OCI-LY7 (cell line): ENCODE results near the gene FOXO6. TPM values are rescaled to one million over a fixed set of nuclear protein-coding genes. Genes with fewer than 3 reads are reported as not detected.

Source experiments
- Bru-seq: library from RNA; stranded (reverse); fragments of 400-500 nt; gene quantifications from one replicate; lab custom pipeline; 2021; lab: Mats Ljungman, UMichigan
- BruChase-seq, 2 experiments: library from RNA; stranded (reverse); fragments of 400-500 nt; gene quantifications; one replicate each; lab custom pipeline; 2021; lab: Mats Ljungman, UMichigan
- BruUV-seq: library from RNA; stranded (reverse); fragments of 400-500 nt; replicated peaks from 2 replicates; lab custom pipeline; 2021; lab: Mats Ljungman, UMichigan
- CTCF ChIA-PET: fragments of 300-600 bp; sonication (Branson Sonifier 250); formaldehyde crosslinking; loops from one replicate; lab custom pipeline; 2022; ENCODE audit warnings: antibody characterized with exemption; ENCODE audit not compliant: unreplicated experiment; lab: Charles Lee
- POLR2A ChIA-PET: fragments of 300-600 bp; sonication (Branson Sonifier 250); formaldehyde crosslinking; loops from one replicate; lab custom pipeline; 2022; ENCODE audit warnings: antibody characterized with exemption; lab: Charles Lee
- DNase-seq: peaks from one replicate; pipeline ENCODE4 v3.0.0-alpha.2; 2015; ENCODE audit warnings: low spot score
- H2AFZ ChIP-seq: fragments of 200-600 bp; sonication (generic), shearing (Covaris generic); 2 replicates; pipeline ENCODE4 v1.6.1; 2014; ENCODE audit warnings: mild to moderate bottlenecking, antibody characterized with exemption, low read length, moderate library complexity
- H3K27ac ChIP-seq: fragments of 200-600 bp; sonication (generic); 2 replicates; pipeline ENCODE4 v1.5.1; 2014; ENCODE audit warnings: mixed run types, low read depth, mild to moderate bottlenecking, moderate library complexity, low read length, inconsistent platforms; ENCODE audit not compliant: poor library complexity, severe bottlenecking
- H3K36me3 ChIP-seq: fragments of 200-600 bp; sonication (generic); 2 replicates; pipeline ENCODE4 v1.6.1; 2014; ENCODE audit warnings: mild to moderate bottlenecking, antibody characterized with exemption, low read length, moderate library complexity, mixed read lengths; ENCODE audit not compliant: insufficient read depth
- H3K4me1 ChIP-seq: fragments of 200-600 bp; sonication (generic); 2 replicates; pipeline ENCODE4 v1.5.1; 2014; ENCODE audit warnings: mild to moderate bottlenecking, low read length; ENCODE audit not compliant: insufficient read depth, poor library complexity, severe bottlenecking
- H3K4me2 ChIP-seq: fragments of 200-600 bp; sonication (generic); 2 replicates; pipeline ENCODE4 v1.6.1; 2014; ENCODE audit warnings: mild to moderate bottlenecking, low read length
- H3K4me3 ChIP-seq: fragments of 200-600 bp; sonication (generic); 2 replicates; pipeline ENCODE4 v1.5.1; 2014; ENCODE audit warnings: mild to moderate bottlenecking, low read depth, low read length; ENCODE audit not compliant: poor library complexity, severe bottlenecking
- H3K79me2 ChIP-seq: fragments of 200-600 bp; sonication (generic); 2 replicates; pipeline ENCODE4 v1.6.1; 2016; ENCODE audit warnings: low read depth, mild to moderate bottlenecking, low read length, moderate library complexity, mixed read lengths; ENCODE audit not compliant: insufficient read depth
- H3K9me2 ChIP-seq: fragments of 200-600 bp; sonication (generic); 2 replicates; pipeline ENCODE4 v1.6.1; 2016; ENCODE audit warnings: mild to moderate bottlenecking, low read length, mixed read lengths; ENCODE audit not compliant: insufficient read depth
- H3K9me3 ChIP-seq: fragments of 200-600 bp; sonication (generic); 2 replicates; pipeline ENCODE4 v1.6.1; 2014; ENCODE audit warnings: mild to moderate bottlenecking, mixed run types, low read length, mixed read lengths
- H4K20me1 ChIP-seq: fragments of 200-600 bp; sonication (generic); 2 replicates; pipeline ENCODE4 v1.6.1; 2014; ENCODE audit warnings: mild to moderate bottlenecking, antibody characterized with exemption, low read length, moderate library complexity, mixed read lengths; ENCODE audit not compliant: insufficient read depth
- EZH2phosphoT487 ChIP-seq: fragments of 200-600 bp; sonication (generic); IDR thresholded peaks from 2 replicates; pipeline ENCODE4 v1.6.1; 2018; ENCODE audit warnings: low read depth, borderline replicate concordance, mild to moderate bottlenecking, mixed run types, antibody characterized with exemption, low read length, moderate library complexity, mixed read lengths
- intact Hi-C: fragments of 100-400 bp; cut with micrococcal nuclease; formaldehyde crosslinking; loops from one replicate; pipeline ENCODE4 v1.10.0; 2022; ENCODE audit not compliant: unreplicated experiment
- long read RNA-seq: library from polyadenylated mRNA; stranded (forward); transcript quantifications from one replicate; pipeline ENCODE4 v2.0.0, GENCODE V29; 2022
- total RNA-seq, 2 experiments: library from RNA; depleted of rRNA in 1 of 2; stranded (reverse); fragments of >200 nt in 1 of 2; shearing (Covaris generic) in 1 of 2; gene quantifications; 2 replicates each; pipeline ENCODE4 v1.2.3, GENCODE V29; 2014 to 2022
- TF ChIP-seq, protein P1 (sequence below): fragments of 200-600 bp; sonication (generic); conservative IDR thresholded peaks from 2 replicates; pipeline ENCODE4 v1.5.1; 2014; ENCODE audit warnings: mild to moderate bottlenecking, antibody characterized with exemption, low read length, moderate library complexity, mixed read lengths

FOXO6 gene
- total RNA-seq (2014; rRNA removed; shearing (Covaris generic)) (not detected in 2 replicates), total RNA-seq (2022) (not detected in 2 replicates), Bru-seq, nascent RNA (percentile 13 among the genes with signal in this experiment), BruChase-seq, experiment 1, labeled RNA remaining after a 6-hour chase (percentile 13 among the genes with signal in this experiment), BruChase-seq, experiment 2, labeled RNA remaining after a 2-hour chase (not detected)
- long read RNA-seq = 0 reads

DNA sequence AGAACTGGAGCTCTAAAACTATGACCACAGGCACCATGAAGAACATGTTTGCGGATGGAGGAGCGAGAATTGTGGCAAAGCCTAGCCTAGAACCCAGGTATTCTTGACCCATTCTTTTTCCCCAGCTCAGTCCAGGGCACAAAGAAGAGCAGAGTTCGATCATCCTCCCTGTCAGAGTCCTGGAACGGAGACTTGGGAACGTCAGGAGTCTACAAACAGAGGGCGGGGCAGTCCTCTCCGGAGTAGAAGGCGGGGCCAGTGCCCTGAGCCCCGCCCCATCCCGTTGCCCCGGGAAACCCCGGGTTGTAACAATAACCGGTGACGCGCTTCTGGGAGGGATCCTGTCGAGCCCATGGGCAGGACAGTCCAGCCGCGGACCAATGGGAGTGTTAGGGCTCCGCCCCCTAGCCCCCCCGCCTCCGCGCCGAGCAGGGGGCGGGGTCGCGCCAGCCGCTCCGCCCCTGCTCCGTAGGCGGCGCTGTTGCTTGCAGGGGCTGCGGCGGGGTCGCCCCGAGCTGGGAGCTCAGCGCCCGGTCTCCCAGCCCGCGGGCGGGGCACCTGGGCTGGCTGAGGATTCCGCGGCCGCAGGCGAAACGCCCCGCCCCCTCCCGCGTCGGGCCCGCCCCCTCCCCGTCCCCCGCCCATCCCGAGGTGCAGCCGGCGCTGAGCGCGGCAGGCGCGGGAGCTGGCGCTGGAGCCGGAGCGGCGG is at the start of gene FOXO6:
Gene FOXO6, plus strand, starts transcription at position 649 of the 709 bp plus-strand sequence.
- TF ChIP-seq, protein P1, sequence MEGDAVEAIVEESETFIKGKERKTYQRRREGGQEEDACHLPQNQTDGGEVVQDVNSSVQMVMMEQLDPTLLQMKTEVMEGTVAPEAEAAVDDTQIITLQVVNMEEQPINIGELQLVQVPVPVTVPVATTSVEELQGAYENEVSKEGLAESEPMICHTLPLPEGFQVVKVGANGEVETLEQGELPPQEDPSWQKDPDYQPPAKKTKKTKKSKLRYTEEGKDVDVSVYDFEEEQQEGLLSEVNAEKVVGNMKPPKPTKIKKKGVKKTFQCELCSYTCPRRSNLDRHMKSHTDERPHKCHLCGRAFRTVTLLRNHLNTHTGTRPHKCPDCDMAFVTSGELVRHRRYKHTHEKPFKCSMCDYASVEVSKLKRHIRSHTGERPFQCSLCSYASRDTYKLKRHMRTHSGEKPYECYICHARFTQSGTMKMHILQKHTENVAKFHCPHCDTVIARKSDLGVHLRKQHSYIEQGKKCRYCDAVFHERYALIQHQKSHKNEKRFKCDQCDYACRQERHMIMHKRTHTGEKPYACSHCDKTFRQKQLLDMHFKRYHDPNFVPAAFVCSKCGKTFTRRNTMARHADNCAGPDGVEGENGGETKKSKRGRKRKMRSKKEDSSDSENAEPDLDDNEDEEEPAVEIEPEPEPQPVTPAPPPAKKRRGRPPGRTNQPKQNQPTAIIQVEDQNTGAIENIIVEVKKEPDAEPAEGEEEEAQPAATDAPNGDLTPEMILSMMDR = peak; percentile 55
- no peak for TF ChIP-seq EZH2phosphoT487
- peak within 1 kb of the TSS; percentile 75 for H3K4me2 ChIP-seq
- H3K36me3 ChIP-seq = no peaks in the 10 kb centered on the region
- CTCF ChIA-PET = interaction anchor here (0.5 kb wide), 1 partner anchor 558 kb away, joined by 3 read pairs; no protein-coding TSS in a partner anchor
- no TSS peak for BruUV-seq
- no peaks in the 10 kb centered on the region for H4K20me1 ChIP-seq
- intact Hi-C loops = loop anchor here (10.0 kb wide), 1 partner anchor 54 kb away; no protein-coding TSS in a partner anchor
- H2AFZ ChIP-seq = peak within 1 kb of the TSS; percentile 21; the same call in 1 of the 2 replicates
- H3K4me3 ChIP-seq = peak within 1 kb of the TSS; percentile 65
- POLR2A ChIA-PET = interaction anchor here (0.6 to 1.3 kb wide), 3 partner anchors 9 to 114 kb away, joined by 3 to 5 read pairs (median 3); no protein-coding TSS in a partner anchor
- no peaks in the 10 kb centered on the region for H3K9me2 ChIP-seq
- H3K9me3 ChIP-seq = no peaks in the 10 kb centered on the region
- H3K27ac ChIP-seq = no peak within 1 kb of the TSS
- no peaks in the 10 kb centered on the region for H3K79me2 ChIP-seq
- H3K4me1 ChIP-seq = peaks cover 8% of the 10 kb centered on the region
- peak; percentile 95 for DNase-seq

DNA sequence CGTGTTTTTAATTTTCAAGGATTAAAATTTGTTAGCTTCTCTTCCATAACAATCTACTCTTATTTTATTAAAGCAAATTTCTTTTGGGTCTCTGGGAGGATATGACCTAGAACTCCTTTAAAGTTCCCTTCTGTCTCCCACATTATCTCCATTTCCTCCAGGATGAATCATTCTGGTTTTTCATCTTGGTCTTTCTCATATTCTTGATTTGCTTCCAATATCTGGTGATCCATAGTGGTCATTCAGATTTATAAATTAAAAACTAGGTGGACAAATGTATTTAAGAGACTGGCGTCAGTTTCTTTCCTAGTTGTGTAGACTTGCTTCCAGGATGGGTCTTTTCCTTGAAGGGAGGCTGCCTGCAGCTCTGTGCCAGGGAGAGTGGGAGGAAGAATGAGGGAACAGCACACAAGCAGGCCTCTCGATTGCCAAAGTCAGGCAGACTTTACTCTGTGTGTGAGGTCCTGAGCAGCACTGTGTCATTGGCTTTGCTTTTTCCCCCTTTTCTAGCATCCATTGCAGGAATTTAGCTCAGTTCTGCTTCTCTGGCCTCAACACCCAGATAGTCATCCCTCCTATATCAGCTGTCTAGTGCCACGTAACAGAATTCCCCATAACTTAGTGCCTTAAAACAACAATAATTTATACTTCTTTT is 48.1 kb upstream of the FOXO6 start:
- POLR2A ChIA-PET = no interaction called here
- no peaks in the 10 kb centered on the region for H3K36me3 ChIP-seq
- H3K4me2 ChIP-seq = no peak overlapping the region
- no peaks in the 10 kb centered on the region for H4K20me1 ChIP-seq
- intact Hi-C loops = no loop called here
- BruUV-seq = no TSS peak
- no peaks in the 10 kb centered on the region for H3K9me3 ChIP-seq
- TF ChIP-seq, protein P1 = no peak
- no peak for TF ChIP-seq EZH2phosphoT487
- no peaks in the 10 kb centered on the region for H3K4me1 ChIP-seq
- H3K79me2 ChIP-seq = no peaks in the 10 kb centered on the region
- DNase-seq = no peak
- CTCF ChIA-PET = no interaction called here
- no peak overlapping the region for H3K4me3 ChIP-seq
- H2AFZ ChIP-seq = no peak overlapping the region
- no peak overlapping the region for H3K27ac ChIP-seq
- H3K9me2 ChIP-seq = no peaks in the 10 kb centered on the region
